ENCODE data around the gene ABRACL.

The ABRACL gene

DNA sequence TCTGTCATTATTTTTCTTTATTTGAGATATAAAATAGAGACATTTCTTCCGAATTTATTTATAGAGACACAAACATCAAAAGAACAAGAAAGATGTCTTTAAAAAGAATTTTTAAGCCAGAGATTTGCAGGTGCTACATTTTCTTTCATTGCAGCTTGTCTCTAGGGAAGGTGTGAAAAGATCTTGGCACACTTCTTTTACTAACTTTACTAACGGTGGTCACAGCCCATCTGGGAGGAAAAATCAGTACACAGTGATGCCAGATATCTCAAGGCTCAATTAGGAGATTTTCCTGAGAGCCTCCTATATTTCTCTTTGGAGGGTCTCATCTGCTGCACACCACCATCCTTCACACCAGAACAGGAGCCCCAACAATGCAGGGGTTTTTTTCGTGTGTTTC lies 29.5 kb downstream of the ABRACL start:
- no peak for DNase-seq

DNA sequence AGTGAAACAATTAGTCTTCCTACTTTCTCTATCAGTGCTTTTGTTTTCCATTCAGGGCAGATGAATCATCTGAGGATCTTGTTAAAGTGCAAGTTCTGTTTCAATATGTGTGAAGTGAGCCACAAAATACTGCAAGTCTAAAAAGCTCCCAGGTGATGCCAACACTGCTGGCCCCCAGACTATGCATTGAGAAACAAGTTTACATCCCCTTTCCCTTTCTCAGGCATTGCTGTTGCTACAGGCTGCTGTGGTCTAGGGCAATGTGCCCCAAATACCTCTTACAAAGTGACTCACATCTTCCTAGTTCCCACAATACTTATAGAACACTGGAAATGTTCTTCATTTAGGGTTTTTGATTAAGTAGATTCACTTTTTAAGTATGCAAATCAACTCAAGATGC lies 31.8 kb downstream of the ABRACL start:
- DNase-seq = no peak

DNA sequence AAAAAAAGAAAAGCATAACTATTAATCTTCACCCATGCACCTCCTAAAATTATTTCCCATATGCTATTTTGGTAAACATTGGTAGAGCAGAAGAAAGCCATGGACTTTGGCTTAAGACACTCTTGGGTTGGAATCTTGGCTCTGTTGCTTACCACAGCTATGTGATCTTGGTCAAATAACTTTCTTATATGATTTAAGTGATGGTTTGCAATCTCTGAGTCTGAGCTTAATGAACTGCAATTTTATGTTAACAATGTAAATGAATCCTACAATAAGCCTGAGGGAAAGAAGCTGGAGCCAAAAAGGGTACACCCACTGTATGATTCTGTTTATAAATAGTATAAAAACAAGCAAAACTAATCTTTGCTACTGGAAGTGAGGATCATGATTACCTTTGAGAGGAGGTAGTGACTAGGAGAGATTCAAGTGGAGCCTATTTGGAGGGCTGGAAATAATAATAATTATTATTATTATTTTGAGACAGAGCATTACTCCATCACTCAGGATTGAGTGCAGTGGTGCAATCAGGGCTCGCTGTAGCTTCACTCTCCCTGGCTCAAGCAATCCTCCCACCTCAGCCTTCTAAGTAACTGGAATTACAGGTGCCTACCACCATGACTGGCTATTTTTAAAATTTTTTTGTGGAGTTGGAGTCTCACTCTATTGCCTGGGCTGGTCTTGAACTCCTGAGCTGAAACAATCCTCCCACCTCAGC lies 34.5 kb downstream of the ABRACL start:
- no peak for DNase-seq

DNA sequence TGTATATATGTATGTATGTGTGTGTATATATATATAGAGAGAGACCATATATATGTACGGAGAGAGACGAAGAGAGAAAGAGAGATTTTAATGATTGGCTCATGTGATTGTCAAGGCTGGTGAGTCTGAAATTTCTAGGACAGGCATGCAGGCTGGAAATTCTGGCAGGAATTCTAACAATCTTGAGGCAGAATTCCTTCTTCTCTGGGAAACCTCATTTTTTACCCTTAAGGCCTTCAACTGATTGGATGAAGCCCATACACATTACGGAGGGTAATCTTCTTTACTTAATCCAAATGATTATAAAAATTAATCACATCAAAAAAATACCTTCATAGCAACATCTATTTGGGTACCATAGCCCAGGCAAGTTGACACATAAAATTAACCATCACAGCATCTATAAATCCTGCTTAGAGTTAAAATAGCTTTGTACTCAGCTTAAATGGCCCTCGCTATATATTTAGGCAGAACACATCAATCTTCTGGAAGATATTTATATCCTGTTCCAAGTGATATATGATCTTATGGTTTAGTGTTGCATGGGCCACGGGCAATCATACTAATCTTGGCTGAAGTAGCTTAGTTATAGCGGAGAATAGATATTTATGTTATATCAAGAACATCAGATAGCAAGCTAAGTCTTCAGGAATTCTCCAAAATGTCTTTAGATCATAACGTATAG lies 36.6 kb downstream of the ABRACL start:
- DNase-seq = no peak

- DNase-seq = no peak
Measured at GRCh38 chr6:139066080-139066479, 37.5 kb downstream of the ABRACL start.

- DNase-seq = no peak
Measured at GRCh38 chr6:139068846-139069245, 40.3 kb downstream of the ABRACL start.

- DNase-seq = no peak
Measured at GRCh38 chr6:139073118-139073517, 44.6 kb downstream of the ABRACL start.

- no peak for DNase-seq
Measured at GRCh38 chr6:139079018-139079417, 50.5 kb downstream of the ABRACL start.

DNA sequence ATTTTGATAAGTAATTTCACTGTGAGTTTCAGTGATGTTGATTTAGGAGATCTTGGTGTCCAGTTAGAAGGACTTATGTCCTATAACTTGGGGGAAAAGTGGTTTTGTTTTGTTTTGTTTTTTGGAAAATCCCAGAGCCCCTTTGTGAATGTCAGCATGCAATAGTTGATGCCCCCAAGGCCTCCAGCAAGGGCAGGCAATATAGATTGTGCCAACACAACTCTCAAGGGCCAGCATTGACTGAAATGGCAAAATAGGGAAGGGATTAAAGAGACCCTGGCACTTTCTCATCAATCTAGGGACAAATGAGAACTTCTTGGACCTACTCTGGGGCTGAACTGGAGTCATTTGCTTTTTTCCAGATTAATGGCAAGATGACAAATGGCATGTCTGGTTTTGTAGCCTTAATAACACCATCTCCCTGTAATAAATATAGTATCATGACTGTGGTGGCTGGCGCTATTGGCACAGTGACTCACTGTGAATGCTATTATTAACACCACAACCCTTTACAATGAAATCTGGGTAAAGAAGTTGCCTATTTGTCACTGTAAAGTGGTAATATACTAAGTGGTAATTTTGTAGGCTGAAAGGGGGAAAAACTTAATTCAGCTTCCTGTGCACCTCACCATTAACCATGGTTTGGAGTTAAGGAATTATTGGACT lies 51.8 kb downstream of the ABRACL start:
- DNase-seq = no peak

DNA sequence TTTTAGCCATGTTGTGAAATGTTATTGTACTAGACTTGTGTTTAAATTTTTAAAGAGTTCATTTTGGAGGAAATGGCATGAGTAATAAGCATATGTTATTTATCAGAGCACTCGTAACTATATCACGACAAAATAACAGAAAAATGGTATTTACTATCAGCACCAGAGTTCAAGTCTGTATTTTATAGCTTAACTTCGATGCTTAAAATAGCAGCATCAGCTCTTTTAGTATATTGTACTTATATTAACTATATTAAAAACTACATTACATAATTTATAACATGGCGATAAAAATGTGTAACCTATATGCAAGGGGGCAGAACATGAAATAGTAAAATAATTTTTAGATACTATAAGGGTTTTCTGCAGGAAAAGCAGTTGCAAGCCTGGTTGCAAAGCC lies 52.9 kb downstream of the ABRACL start:
- DNase-seq = no peak

DNA sequence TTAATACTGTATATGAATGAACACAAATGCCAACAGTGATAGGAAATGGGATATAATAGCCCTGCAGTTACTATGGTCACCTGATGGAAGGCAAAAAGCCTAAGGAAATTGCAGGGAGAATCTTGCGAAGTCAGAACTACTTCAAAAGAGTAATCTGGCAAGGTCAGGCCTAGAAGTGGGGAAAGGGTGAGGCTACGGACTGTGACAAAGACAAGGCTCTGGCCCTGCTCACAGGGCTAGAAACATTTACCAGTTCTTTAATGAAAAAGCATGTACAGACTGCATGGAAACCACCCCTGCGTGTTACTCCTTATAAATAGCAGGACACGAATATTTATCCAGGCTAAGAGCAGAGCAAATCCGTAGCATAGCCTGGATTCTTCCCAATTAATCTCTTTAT lies 53.8 kb downstream of the ABRACL start:
- no peak for DNase-seq

GRCh38 chr6:139091826-139092225 lies 63.3 kb downstream of the ABRACL start:
- no peak for DNase-seq

Measured in CD4-positive, alpha-beta T cell treated with Interleukin-15 for 1 hour (primary cell).